Measurements from ENCODE around the gene IFITM10. TPM values are rescaled to one million over a fixed set of nuclear protein-coding genes. Genes with fewer than 3 reads are reported as not detected.

The IFITM10 gene
- 0.18 TPM for polyA plus RNA-seq (2012; ENCODE audit: low read depth, missing spikeins)

DNA sequence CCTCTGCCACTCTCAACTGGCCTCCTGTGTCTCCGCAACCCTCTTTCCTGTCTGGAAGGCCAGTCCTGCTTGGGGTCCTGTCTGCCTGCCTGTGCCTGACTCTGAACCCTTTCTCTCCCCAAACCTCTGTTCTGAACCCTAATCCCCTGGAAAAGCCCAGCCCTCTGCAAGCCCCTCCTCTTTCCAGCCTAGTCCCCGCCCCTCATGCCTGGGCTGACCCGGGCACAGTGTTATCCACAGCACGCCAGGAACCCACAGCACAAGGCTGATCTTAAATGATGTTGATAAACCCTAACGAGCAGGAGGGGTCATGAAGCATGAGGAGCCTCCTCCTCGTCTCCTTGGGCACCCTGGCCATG lies at the start of gene IFITM10:
Gene IFITM10 (minus strand): TSS at position 115 of the 359 bp plus-strand sequence. CDS start 153 bp downstream, outside the sequence.
- FAIRE-seq, result no peak
- TF ChIP-seq SPI1 (IDR thresholded peaks at IDR 0.05; ENCODE audit: low read depth, low read length) (no peak), TAF1 (IDR thresholded peaks at IDR 0.05; ENCODE audit: low read depth, low read length) (no peak), POU2F2 (IDR thresholded peaks at IDR 0.05; ENCODE audit: low read depth, low read length) (no peak), PAX5 (IDR thresholded peaks at IDR 0.05; ENCODE audit: insufficient read depth, low read length, severe bottlenecking) (no peak), POLR2A (IDR thresholded peaks at IDR 0.05; ENCODE audit: low read depth, low read length) (no peak)
- DNase-seq (ENCODE audit: insufficient read length, low spot score), result no peak

DNA sequence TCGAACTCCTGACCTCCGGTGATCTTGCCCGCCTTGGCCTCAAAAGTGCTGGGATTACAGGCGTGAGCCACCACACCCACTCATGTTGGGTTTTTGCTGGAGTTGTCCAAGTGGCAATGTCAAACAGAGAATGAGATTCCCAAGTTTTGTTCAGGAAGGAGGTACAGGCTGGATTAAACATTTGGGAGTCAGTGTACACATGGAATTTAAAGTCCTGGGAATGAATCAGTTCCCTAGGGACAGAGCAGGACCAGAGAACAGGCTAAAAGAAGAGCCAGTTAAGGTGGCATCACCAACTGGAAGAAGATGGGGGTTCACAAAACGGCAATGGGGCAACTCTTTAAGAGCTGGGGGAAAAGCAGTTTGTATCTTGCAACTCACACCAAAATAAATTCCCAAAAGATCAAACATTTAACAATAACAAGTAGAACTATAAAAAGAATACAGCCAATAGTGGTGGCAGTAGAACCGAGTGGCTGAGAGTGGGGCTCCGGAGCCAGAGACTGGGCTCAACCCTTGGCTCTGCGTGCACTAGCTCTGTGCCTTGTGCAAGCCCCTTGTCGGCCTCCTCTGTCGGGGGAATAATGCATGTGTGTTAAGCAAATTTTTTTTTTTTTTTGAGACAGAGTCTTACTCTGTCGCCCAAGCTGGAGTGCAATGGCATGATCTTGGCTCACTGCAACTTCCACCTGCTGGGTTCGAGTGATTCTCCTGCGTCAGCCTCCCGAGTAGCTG lies 47.2 kb upstream of the IFITM10 start:
- FAIRE-seq (no peak), DNase-seq (ENCODE audit: insufficient read length, low spot score) (no peak)
- TF ChIP-seq PAX5 (IDR thresholded peaks at IDR 0.05; ENCODE audit: insufficient read depth, low read length, severe bottlenecking), result no peak

DNA sequence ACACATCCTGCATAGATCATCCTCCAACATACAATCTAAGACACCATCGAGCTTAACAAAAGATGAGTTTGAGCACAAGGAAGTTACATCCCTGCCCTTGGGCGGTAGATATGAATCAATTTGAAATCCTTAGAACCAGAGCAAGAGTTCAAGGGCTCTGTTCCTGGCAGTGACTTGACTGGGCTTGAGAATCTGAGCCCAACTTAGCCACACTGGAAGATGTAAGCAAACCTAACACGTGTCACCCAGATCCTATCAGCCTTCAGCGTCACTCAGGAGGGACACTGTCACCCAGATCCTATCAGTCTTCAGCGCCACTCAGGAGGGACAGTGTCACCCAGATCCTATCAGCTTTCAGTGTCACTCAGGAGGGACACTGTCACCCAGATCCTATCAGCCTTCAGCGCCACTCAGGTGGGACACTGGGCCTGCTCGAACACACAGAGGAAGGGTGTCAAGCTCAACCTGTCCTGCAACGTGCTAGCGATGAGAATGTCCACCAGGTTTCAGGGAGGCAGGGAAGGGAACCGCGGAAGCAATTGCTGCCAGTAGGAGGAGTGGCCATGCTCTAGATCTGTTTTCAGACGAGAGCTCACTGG lies 46.1 kb upstream of the IFITM10 start:
- DNase-seq (ENCODE audit: insufficient read length, low spot score) (no peak), FAIRE-seq (no peak)
- TF ChIP-seq TAF1 (IDR thresholded peaks at IDR 0.05; ENCODE audit: low read depth, low read length), result no peak
- TF ChIP-seq PAX5 (IDR thresholded peaks at IDR 0.05; ENCODE audit: insufficient read depth, low read length, severe bottlenecking), result no peak
- TF ChIP-seq POU2F2 (IDR thresholded peaks at IDR 0.05; ENCODE audit: low read depth, low read length), result no peak
- TF ChIP-seq POLR2A (IDR thresholded peaks at IDR 0.05; ENCODE audit: low read depth, low read length), result no peak
- TF ChIP-seq POLR2AphosphoS5 (IDR thresholded peaks at IDR 0.05; ENCODE audit: low read depth, low read length), result no peak
- TF ChIP-seq SPI1 (IDR thresholded peaks at IDR 0.05; ENCODE audit: low read depth, low read length), result no peak

DNA sequence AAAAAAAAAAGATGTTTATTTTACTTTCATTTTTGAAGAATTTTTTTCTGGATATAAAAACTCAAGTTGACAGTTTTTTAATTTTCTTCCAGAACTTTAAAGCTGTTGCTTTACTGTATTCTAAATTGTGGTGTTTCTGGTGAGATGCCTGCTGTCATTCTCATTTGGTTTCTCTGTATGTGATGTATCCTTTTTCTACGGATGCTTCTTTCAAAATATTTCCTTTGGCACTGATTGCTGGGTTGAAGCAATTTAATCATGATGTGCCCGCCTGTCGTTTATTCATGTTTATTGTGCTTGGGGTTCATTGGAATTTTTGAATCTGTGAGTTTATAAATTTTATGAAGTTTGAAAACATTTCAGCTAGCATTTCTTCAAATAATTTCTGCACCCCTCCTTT lies 42.7 kb upstream of the IFITM10 start:
- DNase-seq (ENCODE audit: insufficient read length, low spot score), result no peak
- no peak for TF ChIP-seq PAX5 (IDR thresholded peaks at IDR 0.05; ENCODE audit: insufficient read depth, low read length, severe bottlenecking)
- TF ChIP-seq SPI1 (IDR thresholded peaks at IDR 0.05; ENCODE audit: low read depth, low read length), result no peak
- no peak for TF ChIP-seq POLR2A (IDR thresholded peaks at IDR 0.05; ENCODE audit: low read depth, low read length)
- FAIRE-seq, result no peak

DNA sequence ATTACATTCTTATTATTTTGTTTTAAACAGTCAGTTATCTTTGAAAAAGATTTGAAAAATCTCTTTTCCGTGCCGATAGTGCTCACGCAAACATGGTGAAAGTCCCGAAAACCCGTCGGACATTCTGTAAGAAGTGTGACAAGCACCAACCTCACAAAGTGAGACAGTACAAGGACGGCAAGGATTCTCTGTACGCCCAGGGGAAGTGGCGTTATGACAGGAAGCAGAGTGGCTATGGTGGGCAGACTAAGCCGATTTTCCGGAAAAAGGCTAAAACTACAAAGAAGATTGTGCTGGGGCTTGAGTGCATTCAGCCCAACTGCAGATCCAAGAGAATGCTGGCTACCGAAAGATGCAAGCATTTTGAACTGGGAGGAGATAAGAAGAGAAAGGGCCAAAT lies 42.1 kb upstream of the IFITM10 start:
- no peak for FAIRE-seq
- no peak for DNase-seq (ENCODE audit: insufficient read length, low spot score)
- TF ChIP-seq SPI1 (IDR thresholded peaks at IDR 0.05; ENCODE audit: low read depth, low read length), result no peak
- TF ChIP-seq POLR2AphosphoS5 (IDR thresholded peaks at IDR 0.05; ENCODE audit: low read depth, low read length), result no peak
- TF ChIP-seq POU2F2 (IDR thresholded peaks at IDR 0.05; ENCODE audit: low read depth, low read length), result no peak
- no peak for TF ChIP-seq POLR2A (IDR thresholded peaks at IDR 0.05; ENCODE audit: low read depth, low read length)
- TF ChIP-seq PAX5 (IDR thresholded peaks at IDR 0.05; ENCODE audit: insufficient read depth, low read length, severe bottlenecking), result no peak
- no peak for TF ChIP-seq TAF1 (IDR thresholded peaks at IDR 0.05; ENCODE audit: low read depth, low read length)

DNA sequence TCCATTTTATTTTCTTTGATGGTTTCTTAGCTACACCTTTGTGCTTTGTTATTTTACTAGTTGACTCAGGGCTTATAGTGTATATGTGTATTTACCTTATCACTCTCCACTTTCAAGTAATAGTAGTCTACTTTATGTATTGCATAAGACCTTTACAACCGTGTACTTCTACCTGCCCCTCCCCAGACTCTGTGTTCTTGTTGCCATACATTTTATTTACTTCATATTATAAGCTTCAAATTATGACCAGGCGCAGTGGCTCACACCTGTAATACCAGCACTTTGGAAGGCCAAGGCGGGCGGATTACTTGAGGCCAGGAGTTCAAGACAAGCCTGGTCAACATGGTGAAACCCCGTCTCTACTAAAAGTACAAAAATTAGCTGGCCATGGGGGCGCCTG lies 41.5 kb upstream of the IFITM10 start:
- TF ChIP-seq SPI1 (IDR thresholded peaks at IDR 0.05; ENCODE audit: low read depth, low read length) (no peak), POLR2AphosphoS5 (IDR thresholded peaks at IDR 0.05; ENCODE audit: low read depth, low read length) (no peak), TAF1 (IDR thresholded peaks at IDR 0.05; ENCODE audit: low read depth, low read length) (no peak), POLR2A (IDR thresholded peaks at IDR 0.05; ENCODE audit: low read depth, low read length) (no peak)
- DNase-seq (ENCODE audit: insufficient read length, low spot score), result no peak
- FAIRE-seq, result no peak

DNA sequence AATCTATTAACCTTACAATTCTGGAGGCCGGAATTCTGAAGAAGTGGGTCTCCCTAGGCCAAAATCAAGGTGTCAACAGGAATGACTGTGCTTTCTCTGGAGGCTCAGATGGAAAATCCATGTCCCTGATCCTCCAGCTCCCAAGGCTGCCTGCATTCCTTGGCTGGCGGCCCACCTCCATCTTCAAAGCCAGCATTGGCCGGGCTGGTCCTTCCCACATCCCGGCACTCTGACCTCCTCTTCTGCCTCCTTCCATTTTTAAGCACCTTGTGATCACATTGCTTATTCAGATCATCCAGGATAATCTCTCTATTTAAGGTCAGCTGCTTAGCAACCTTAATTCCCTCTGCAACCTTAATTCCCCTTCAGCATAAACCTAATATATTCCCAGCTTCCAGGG lies 36.1 kb upstream of the IFITM10 start:
- TF ChIP-seq POLR2A (IDR thresholded peaks at IDR 0.05; ENCODE audit: low read depth, low read length), result no peak
- no peak for TF ChIP-seq SPI1 (IDR thresholded peaks at IDR 0.05; ENCODE audit: low read depth, low read length)
- FAIRE-seq, result no peak
- DNase-seq (ENCODE audit: insufficient read length, low spot score), result no peak

DNA sequence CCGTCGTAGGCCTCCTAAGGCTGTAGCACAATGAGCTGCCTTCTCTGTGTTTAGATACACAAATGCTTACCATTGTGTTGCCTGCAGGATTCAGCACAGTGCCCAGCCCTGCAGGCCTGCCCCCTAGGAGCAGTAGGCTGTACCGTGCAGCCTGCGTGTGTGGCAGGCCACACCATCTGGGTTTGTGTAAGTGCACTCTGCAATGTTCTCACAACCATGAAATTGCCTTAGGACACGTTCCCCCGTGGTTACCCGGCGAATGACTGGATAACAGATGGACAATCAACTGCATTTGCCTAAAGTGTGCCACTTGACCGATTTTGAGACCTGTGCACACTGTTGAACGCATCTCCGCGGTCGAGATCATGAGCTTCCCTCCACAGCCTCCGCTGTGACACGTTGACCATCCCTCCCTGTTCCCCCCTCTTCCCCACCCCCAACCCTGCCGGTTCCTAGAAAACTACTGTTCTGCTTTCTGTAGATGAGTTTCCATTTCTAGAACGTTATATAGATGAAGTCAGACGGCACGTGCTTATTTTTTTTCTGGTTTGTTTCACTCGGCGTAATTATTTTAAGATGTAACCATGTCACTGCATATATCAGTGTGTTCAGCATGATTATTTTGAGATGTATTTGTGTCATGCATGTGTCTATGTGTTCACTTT lies 35.5 kb upstream of the IFITM10 start:
- no peak for DNase-seq (ENCODE audit: insufficient read length, low spot score)
- FAIRE-seq, result peak; percentile 45
- TF ChIP-seq PAX5 (IDR thresholded peaks at IDR 0.05; ENCODE audit: insufficient read depth, low read length, severe bottlenecking), result no peak
- TF ChIP-seq TAF1 (IDR thresholded peaks at IDR 0.05; ENCODE audit: low read depth, low read length), result no peak
- TF ChIP-seq POU2F2 (IDR thresholded peaks at IDR 0.05; ENCODE audit: low read depth, low read length), result no peak
- no peak for TF ChIP-seq SPI1 (IDR thresholded peaks at IDR 0.05; ENCODE audit: low read depth, low read length)
- TF ChIP-seq POLR2A (IDR thresholded peaks at IDR 0.05; ENCODE audit: low read depth, low read length), result no peak
- no peak for TF ChIP-seq POLR2AphosphoS5 (IDR thresholded peaks at IDR 0.05; ENCODE audit: low read depth, low read length)

DNA sequence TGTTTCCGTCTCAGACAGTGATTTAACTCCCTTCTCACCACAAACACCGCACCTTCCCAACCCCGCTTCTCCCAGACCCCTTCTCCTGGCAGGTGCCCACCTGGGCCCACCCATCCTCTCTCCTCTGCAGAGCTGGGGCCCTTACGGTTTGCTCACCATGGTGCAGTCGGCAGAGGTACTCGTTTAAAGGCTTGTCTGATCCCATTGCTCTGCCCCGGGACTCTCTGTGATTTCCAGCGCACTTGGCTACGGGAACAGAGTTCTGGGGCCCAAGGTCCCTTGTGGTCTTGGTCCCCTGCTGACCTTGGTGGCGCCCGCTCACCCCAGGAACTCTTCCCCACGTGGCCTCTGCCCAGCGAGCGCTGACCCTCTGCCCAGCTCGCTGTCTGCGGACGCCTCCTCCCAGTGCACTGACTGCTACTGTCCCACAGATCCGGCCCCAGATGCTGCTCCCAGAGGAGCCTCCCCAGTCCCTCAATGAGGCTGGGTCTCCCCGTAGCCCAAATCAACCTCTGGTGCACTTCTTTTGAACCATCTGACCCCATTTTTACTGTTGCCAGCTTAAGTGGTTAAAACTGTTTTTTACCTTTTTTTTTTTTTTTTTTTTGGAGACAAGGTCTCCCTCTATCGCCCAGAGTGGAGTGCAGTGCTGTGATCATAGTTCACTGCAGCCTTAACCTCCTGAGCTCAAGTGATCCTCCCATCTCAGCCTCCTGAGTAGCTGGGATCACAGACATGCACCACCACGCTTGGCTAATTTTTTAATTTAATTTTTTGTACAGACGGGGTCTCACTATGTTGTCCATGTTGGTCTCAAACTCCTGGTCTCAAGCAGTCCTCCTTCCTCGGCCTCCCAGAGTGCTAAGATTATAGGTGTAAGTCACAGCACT lies 34.6 kb upstream of the IFITM10 start:
- no peak for FAIRE-seq
- TF ChIP-seq POLR2AphosphoS5 (IDR thresholded peaks at IDR 0.05; ENCODE audit: low read depth, low read length) (no peak), POLR2A (IDR thresholded peaks at IDR 0.05; ENCODE audit: low read depth, low read length) (no peak), TAF1 (IDR thresholded peaks at IDR 0.05; ENCODE audit: low read depth, low read length) (no peak), SPI1 (IDR thresholded peaks at IDR 0.05; ENCODE audit: low read depth, low read length) (no peak), POU2F2 (IDR thresholded peaks at IDR 0.05; ENCODE audit: low read depth, low read length) (no peak), PAX5 (IDR thresholded peaks at IDR 0.05; ENCODE audit: insufficient read depth, low read length, severe bottlenecking) (no peak)
- no peak for DNase-seq (ENCODE audit: insufficient read length, low spot score)

Data from GM12891 (cell line).